ENCODE results near the gene STMN3.

Gene STMN3

GRCh38 chr20:63653041-63653973 is at the start of gene STMN3:
Gene STMN3, minus strand, starts transcription at chr20:63653424. Its CDS starts 79 bp downstream, at chr20:63653345.
- no peaks in the 10 kb centered on the region for H3K27me3 ChIP-seq (ENCODE audit: insufficient read depth, low read depth, severe bottlenecking)
- H3K36me3 ChIP-seq: peaks cover 30% of the 10 kb centered on the region
- peak within 1 kb of the TSS; percentile 94 for H3K4me3 ChIP-seq (ENCODE audit: low read depth, low read length)
- TF ChIP-seq CTCF (IDR thresholded peaks at IDR 0.05; ENCODE audit: low read depth, low read length): no peak
- H3K27ac ChIP-seq: peak within 1 kb of the TSS; percentile 99
- no peaks in the 10 kb centered on the region for H3K9me3 ChIP-seq (ENCODE audit: severe bottlenecking)
- peak; percentile 97 for DNase-seq

DNA sequence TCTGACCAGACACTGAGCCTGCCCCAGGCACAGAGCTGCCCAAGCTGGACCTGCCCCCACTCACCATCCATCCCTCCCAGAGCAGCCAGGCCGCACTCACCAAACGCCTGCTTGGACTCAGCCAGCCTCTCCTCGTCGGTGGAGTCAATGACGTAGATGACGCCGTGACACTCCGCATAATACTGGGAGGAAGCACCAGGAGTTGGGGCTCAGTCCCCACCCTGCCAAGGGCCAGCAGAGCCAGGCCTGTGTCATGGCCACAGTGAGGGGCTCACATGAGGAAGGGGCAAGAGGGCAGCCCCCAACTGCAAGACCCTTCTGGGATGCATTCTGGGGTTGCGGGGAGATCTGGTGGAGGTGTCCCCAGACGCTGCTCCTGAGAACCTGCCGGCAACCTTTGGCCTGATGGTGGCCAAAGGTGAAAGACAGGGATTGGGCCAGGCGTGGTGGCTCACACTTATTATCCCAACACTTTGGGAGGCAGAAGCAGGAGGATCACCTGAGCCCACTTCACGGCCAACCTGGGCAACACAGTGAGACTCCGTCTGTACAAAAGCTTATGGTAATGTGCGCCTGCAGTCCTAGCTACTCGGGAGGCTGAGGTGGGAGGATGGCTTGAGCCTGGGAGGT is 48.9 kb upstream of the STMN3 start:
- no peaks in the 10 kb centered on the region for H3K27me3 ChIP-seq (ENCODE audit: insufficient read depth, low read depth, severe bottlenecking)
- no peak for DNase-seq
- H3K27ac ChIP-seq: no peak overlapping the region
- H3K4me3 ChIP-seq (ENCODE audit: low read depth, low read length): no peak overlapping the region
- peaks cover 43% of the 10 kb centered on the region for H3K36me3 ChIP-seq
- no peak for TF ChIP-seq CTCF (IDR thresholded peaks at IDR 0.05; ENCODE audit: low read depth, low read length)
- H3K9me3 ChIP-seq (ENCODE audit: severe bottlenecking): no peaks in the 10 kb centered on the region

GRCh38 chr20:63701329-63702035 is 48.3 kb upstream of the STMN3 start:
- Histone ChIP-seq H3K36me3 (peaks cover 45% of the 10 kb centered on the region), H3K4me3 (ENCODE audit: low read depth, low read length) (no peak overlapping the region), H3K9me3 (ENCODE audit: severe bottlenecking) (no peaks in the 10 kb centered on the region), H3K27me3 (ENCODE audit: insufficient read depth, low read depth, severe bottlenecking) (no peaks in the 10 kb centered on the region), H3K27ac (no peak overlapping the region)
- no peak for TF ChIP-seq CTCF (IDR thresholded peaks at IDR 0.05; ENCODE audit: low read depth, low read length)
- DNase-seq: no peak

- no peak for TF ChIP-seq CTCF (IDR thresholded peaks at IDR 0.05; ENCODE audit: low read depth, low read length)
- peaks cover 42% of the 10 kb centered on the region for H3K36me3 ChIP-seq
- no peak for DNase-seq
Measured at GRCh38 chr20:63701051-63701328, 47.8 kb upstream of the STMN3 start.

DNA sequence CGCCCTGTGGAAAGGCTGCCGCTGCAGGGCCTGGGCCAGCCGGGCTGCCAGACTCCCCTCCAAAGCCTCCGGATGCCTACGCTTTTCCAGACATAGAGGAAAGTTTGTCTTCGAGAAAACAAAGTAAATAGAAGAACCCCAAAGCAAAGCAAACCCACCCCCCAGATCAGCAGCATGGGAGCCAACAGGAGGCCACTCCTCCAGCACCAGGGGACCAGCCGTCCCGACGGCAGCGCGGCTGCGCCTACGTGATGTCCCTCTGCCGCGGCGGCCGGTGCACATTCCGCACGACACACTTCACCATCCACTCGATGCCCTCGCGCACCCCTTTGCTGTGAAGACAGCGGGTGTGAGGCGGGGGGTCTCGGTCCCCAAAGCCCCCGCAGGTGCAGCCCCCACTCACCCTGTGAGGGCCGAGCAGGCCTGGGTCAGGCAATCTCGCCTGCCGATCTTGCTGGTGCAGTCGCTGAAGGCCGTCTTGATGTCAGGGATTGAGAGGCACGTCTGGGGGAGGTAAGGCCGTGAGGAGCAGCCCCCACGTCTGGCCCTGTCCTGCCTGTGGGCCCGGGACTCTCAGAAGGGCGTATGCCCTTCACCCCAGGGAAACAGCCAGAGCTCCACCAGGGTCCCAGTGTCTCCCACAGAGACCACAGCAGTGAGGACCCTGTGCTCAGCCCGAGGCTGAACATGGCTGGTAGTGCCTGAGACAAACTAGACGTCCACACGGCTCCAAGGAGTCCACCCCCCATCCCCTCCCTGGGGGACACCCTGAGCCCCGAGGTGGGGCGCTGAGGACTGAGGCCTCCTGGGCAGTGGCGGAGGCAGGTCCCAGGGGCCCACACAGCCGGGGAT is 47.2 kb upstream of the STMN3 start:
- Histone ChIP-seq H3K36me3 (peaks cover 42% of the 10 kb centered on the region), H3K27ac (no peak overlapping the region)

More at GRCh38 chr20:63701051-63701328, 47.8 kb upstream of the STMN3 start:
- Histone ChIP-seq H3K9me3 (ENCODE audit: severe bottlenecking) (no peaks in the 10 kb centered on the region), H3K4me3 (ENCODE audit: low read depth, low read length) (no peak overlapping the region), H3K27me3 (ENCODE audit: insufficient read depth, low read depth, severe bottlenecking) (no peaks in the 10 kb centered on the region), H3K27ac (no peak overlapping the region)

More for the DNA sequence above, 47.2 kb upstream of the STMN3 start:
- Histone ChIP-seq H3K27me3 (ENCODE audit: insufficient read depth, low read depth, severe bottlenecking) (no peaks in the 10 kb centered on the region), H3K9me3 (ENCODE audit: severe bottlenecking) (no peaks in the 10 kb centered on the region), H3K4me3 (ENCODE audit: low read depth, low read length) (no peak overlapping the region)
- TF ChIP-seq CTCF (IDR thresholded peaks at IDR 0.05; ENCODE audit: low read depth, low read length): no peak
- no peak for DNase-seq
